ENCODE results near the gene MAPK6.

- TF ChIP-seq EZH2 (IDR thresholded peaks at IDR 0.05; ENCODE audit: borderline replicate concordance, insufficient read depth, low read depth, low read length, poor library complexity, severe bottlenecking) (no peak), CTCF (IDR thresholded peaks at IDR 0.05) (no peak)
These were observed 26.1 kb upstream of the MAPK6 start for GRCh38 chr15:51992953-51993352.
